ENCODE data around the gene ALAS1. TPM values are rescaled to one million over a fixed set of nuclear protein-coding genes. Genes with fewer than 3 reads are reported as not detected.

Gene ALAS1
- total and polyA plus RNA-seq, 2 donors (not counting 3 experiments of a cell fraction or from before 2014, with no cell fraction given) = 45.1 to 72.1 TPM

- H3K4me1 ChIP-seq (ENCODE audit: control insufficient read depth, extremely low read depth, insufficient read depth, low read length) = peaks cover 15% of the 10 kb centered on the region
- no peak overlapping the region for H3K9ac ChIP-seq (replicated peaks; ENCODE audit: extremely low read depth, insufficient read depth, low read length)
- intact Hi-C loops (cut with micrococcal nuclease) (no loop called here), dilution Hi-C loops (cut with MboI; ENCODE audit: extremely low pct_ligation_motif_present, low sequenced_read_pairs) (no loop called here)
- FAIRE-seq (no peak), DNase-seq (ENCODE audit: low read depth, low spot score) (no peak)
- no peaks in the 10 kb centered on the region for H4K20me1 ChIP-seq (replicated peaks; ENCODE audit: control insufficient read depth, extremely low read depth, insufficient read depth, low read length)
- BruUV-seq (replicated peaks) = no TSS peak
- H3K4me3 ChIP-seq (replicated peaks in 1 of 3; ENCODE audit: insufficient read depth in 1 of 3, low read depth in 1 of 3, low read length in 3 of 3) = no peak overlapping the region
- no peaks in the 10 kb centered on the region for H3K9me1 ChIP-seq (replicated peaks; ENCODE audit: control insufficient read depth, extremely low read depth, insufficient read depth, low read length)
- H2AFZ ChIP-seq (ENCODE audit: low read depth, low read length) = no peak overlapping the region
- TF ChIP-seq MYC (IDR thresholded peaks at IDR 0.05; ENCODE audit: low read depth, low read length) = no peak
- TF ChIP-seq CTCF (IDR thresholded peaks at IDR 0.05; ENCODE audit: extremely low read depth in 1 of 2, insufficient read depth in 1 of 2, low read depth in 1 of 2, low read length in 2 of 2) = no peak
- no peak for TF ChIP-seq FOS (IDR thresholded peaks at IDR 0.05; ENCODE audit: borderline replicate concordance, insufficient read depth, low read length)
- no peak for TF ChIP-seq EZH2 (IDR thresholded peaks at IDR 0.05; ENCODE audit: borderline replicate concordance, low read depth, low read length, severe bottlenecking)
- TF ChIP-seq JUN (IDR thresholded peaks at IDR 0.05; ENCODE audit: borderline replicate concordance, insufficient read depth, insufficient read length, low read depth) = no peak
- no peak for TF ChIP-seq POLR2AphosphoS5 (IDR thresholded peaks at IDR 0.05; ENCODE audit: insufficient read depth, low read depth, low read length)
- TF ChIP-seq MAX (IDR thresholded peaks at IDR 0.05; ENCODE audit: insufficient read depth, insufficient read length) = no peak
- no peak for TF ChIP-seq GATA2 (IDR thresholded peaks at IDR 0.05; ENCODE audit: insufficient read depth, insufficient read length, low read depth, low read length)
- TF ChIP-seq POLR2A (IDR thresholded peaks at IDR 0.05; ENCODE audit: low read depth, low read length) = no peak
- ChIA-PET CTCF (no interaction called here), POLR2A (no interaction called here)
- H3K79me2 ChIP-seq (ENCODE audit: control insufficient read depth, insufficient read depth, low read length) = no peaks in the 10 kb centered on the region
- peaks cover 29 to 46% of the 10 kb centered on the region in 2 experiments for H3K36me3 ChIP-seq (ENCODE audit: control insufficient read depth in 2 of 2, extremely low read depth in 1 of 2, insufficient read depth in 2 of 2, low read length in 2 of 2)
- H3K27ac ChIP-seq (ENCODE audit: insufficient read depth, low read depth, low read length) = no peak overlapping the region
- H3K4me2 ChIP-seq (ENCODE audit: insufficient read depth, low read length) = no peak overlapping the region
- H3K27me3 ChIP-seq (ENCODE audit: control insufficient read depth in 2 of 2, insufficient read depth in 2 of 2, low read length in 2 of 2) = no peaks in the 10 kb centered on the region
- no peaks in the 10 kb centered on the region for H3K9me3 ChIP-seq (replicated peaks; ENCODE audit: control insufficient read depth, insufficient read depth, low read length)
These were observed 15.0 kb downstream of the ALAS1 start for GRCh38 chr3:52213005-52213404.
